Testis (tissue), 3 donors: Measurements from ENCODE around the gene PER1. TPM values are rescaled to one million over a fixed set of nuclear protein-coding genes. Genes with fewer than 3 reads are reported as not detected.

Experiments used
- DNase-seq: peaks from one replicate; pipeline ENCODE4 v3.0.0-alpha.2; 2019
- H3K27ac ChIP-seq, 2 donors: fragments of 200-600 bp; sonication (generic); one replicate each; pipeline ENCODE4 v1.5.1; 2019
- H3K27me3 ChIP-seq: fragments of 200-600 bp; sonication (generic); one replicate; pipeline ENCODE4 v1.5.1; 2019
- H3K36me3 ChIP-seq: fragments of 200-600 bp; sonication (generic); one replicate; pipeline ENCODE4 v1.5.1; 2017; ENCODE audit warnings: low read depth; ENCODE audit errors: missing control alignments
- H3K4me1 ChIP-seq: fragments of 200-600 bp; sonication (generic); one replicate; pipeline ENCODE4 v1.5.1; 2019
- H3K4me3 ChIP-seq, 2 donors: fragments of 200-600 bp; sonication (generic); one replicate each; pipeline ENCODE4 v1.5.1; 2017 to 2019
- H3K9me3 ChIP-seq: fragments of 200-600 bp; sonication (generic); one replicate; pipeline ENCODE4 v1.5.1; 2017
- POLR2A ChIP-seq: fragments of 450-650 bp; IDR thresholded peaks from one replicate; pipeline ENCODE4 v1.6.1; 2017; ENCODE audit warnings: antibody characterized with exemption, mild to moderate bottlenecking, moderate library complexity
- WGBS, 2 donors: methylation state at CpG; one replicate each; pipeline ENCODE4 v1.1.5; 2018; 5-methylcytosine and 5-hydroxymethylcytosine counted together
- intact Hi-C: fragments of 100-400 bp; cut with DNase I; formaldehyde crosslinking; loops from one replicate; pipeline ENCODE4 v1.15.1; 2023; ENCODE audit warnings: low total_unique reads
- polyA plus RNA-seq: library from polyadenylated mRNA; stranded (reverse); fragments of 350-450 nt; fragmentation: Illumina TruSeq; extraction: RNeasy Lipid Tissue Mini Kit (QIAGEN cat#74804); gene quantifications from one replicate; pipeline ENCODE4 v1.2.3, GENCODE V29; 2014; ENCODE audit warnings: low read depth, low replicate concordance; ENCODE audit not compliant: insufficient read depth
- total RNA-seq, 2 donors: library from RNA; depleted of rRNA; stranded (reverse); fragments of >200 nt; gene quantifications; one replicate each; pipeline ENCODE4 v1.2.3, GENCODE V29; 2016
- TF ChIP-seq, protein P1 (sequence below), 3 experiments: fragments of 450-650 bp in 2 of 3; fragments of 200-600 bp in 1 of 3; sonication (generic) in 1 of 3; IDR thresholded peaks; one replicate each; pipeline ENCODE4 v1.5.1; 2016 to 2019; ENCODE audit warnings: antibody characterized with exemption in 3 of 3, mild to moderate bottlenecking in 2 of 3, moderate library complexity in 1 of 3

PER1 gene
- total and polyA plus RNA-seq, 3 donors from 2014 or later, result 55.1 to 119 (median 96.0) TPM

DNA sequence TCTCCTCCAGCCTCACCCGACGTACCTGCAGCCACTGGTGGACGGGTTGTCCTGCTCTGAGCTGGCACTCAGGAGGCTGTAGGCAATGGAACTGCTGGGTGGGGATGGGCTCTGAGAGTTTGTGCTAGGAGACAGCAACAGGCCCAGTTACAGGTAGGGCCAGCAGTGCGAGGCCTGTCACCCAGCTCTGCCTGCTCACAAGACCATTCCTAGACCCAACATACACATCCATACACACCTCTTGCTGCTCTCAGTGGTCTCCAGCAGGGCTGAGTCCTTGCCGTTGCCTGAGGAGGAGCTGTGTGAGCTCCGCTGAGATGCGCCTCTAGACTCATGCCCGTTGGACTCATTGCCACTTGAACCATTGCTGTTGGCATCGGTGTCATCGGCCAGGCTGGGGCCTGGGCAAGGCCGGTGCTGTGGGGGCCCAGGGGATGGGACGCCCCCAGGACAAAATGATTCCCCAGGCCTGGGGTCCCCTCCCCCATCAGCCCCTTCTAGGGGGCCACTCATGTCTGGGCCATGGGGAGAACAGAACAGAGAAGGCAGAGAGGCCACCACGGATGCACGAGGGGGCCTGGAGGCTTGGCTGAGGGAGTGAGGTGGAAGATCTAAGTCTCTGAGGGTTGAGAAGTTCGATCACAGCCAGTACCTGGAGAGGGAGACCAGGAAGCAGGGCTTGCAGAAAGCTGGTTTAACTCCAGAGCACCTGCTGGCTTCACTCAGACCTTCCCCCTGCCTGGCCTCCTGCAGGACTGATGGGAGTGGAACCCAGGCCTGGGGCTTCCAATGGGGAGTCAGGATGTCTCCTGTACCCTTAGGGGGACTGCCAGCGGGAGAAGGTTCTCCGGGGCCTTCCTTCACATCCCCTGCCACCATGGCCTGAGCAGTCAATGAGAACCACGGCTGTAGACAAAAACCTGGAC lies 1.7 kb downstream of the PER1 start:
- H3K4me3 ChIP-seq, result peak overlapping the region; percentile 73 to 99
- H3K27ac ChIP-seq, result peak overlapping the region; percentile 99 to 100
- H3K9me3 ChIP-seq, result no peaks in the 10 kb centered on the region
- no peak for DNase-seq
- no peaks in the 10 kb centered on the region for H3K27me3 ChIP-seq
- H3K4me1 ChIP-seq, result peaks cover 37% of the 10 kb centered on the region
- no peaks in the 10 kb centered on the region for H3K36me3 ChIP-seq
- WGBS, 2 donors, result 43 to 68% methylated on average over 12 to 18 of the region's 18 CpGs
- TF ChIP-seq, protein P1, sequence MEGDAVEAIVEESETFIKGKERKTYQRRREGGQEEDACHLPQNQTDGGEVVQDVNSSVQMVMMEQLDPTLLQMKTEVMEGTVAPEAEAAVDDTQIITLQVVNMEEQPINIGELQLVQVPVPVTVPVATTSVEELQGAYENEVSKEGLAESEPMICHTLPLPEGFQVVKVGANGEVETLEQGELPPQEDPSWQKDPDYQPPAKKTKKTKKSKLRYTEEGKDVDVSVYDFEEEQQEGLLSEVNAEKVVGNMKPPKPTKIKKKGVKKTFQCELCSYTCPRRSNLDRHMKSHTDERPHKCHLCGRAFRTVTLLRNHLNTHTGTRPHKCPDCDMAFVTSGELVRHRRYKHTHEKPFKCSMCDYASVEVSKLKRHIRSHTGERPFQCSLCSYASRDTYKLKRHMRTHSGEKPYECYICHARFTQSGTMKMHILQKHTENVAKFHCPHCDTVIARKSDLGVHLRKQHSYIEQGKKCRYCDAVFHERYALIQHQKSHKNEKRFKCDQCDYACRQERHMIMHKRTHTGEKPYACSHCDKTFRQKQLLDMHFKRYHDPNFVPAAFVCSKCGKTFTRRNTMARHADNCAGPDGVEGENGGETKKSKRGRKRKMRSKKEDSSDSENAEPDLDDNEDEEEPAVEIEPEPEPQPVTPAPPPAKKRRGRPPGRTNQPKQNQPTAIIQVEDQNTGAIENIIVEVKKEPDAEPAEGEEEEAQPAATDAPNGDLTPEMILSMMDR (IDR thresholded peaks at IDR 0.05), result no peak
- no peak for TF ChIP-seq POLR2A
- intact Hi-C loops, result loop anchor here (5.0 kb wide), 1 partner anchor 308 kb away; no protein-coding TSS in a partner anchor

GRCh38 chr17:8149419-8150193 lies 2.6 kb downstream of the PER1 start:
- Histone ChIP-seq H3K27ac (peak overlapping the region; percentile 99 to 100), H3K4me1 (peaks cover 32% of the 10 kb centered on the region), H3K27me3 (no peaks in the 10 kb centered on the region), H3K36me3 (no peaks in the 10 kb centered on the region), H3K4me3 (no peak overlapping the region), H3K9me3 (no peaks in the 10 kb centered on the region)
- intact Hi-C loops, result loop anchor here (5.0 kb wide), 1 partner anchor 307 kb away; no protein-coding TSS in a partner anchor
- DNase-seq, result no peak
- TF ChIP-seq POLR2A, result no peak
- WGBS, 2 donors, result 93 to 95% methylated on average over 23 to 29 of the region's 29 CpGs

- 93 to 94% methylated on average over 9 to 13 of the region's 13 CpGs for WGBS, 2 donors
- Histone ChIP-seq H3K4me1 (peaks cover 24% of the 10 kb centered on the region), H3K4me3 (no peak overlapping the region), H3K27ac (peak overlapping the region in 1 of 2 donors; percentile 62), H3K27me3 (no peaks in the 10 kb centered on the region), H3K9me3 (no peaks in the 10 kb centered on the region), H3K36me3 (no peaks in the 10 kb centered on the region)
- TF ChIP-seq, protein P1 (IDR thresholded peaks at IDR 0.05), result no peak
- TF ChIP-seq POLR2A, result no peak
- intact Hi-C loops, result no loop called here
- DNase-seq, result no peak
These were observed 3.6 kb downstream of the PER1 start for GRCh38 chr17:8148560-8148959.

DNA sequence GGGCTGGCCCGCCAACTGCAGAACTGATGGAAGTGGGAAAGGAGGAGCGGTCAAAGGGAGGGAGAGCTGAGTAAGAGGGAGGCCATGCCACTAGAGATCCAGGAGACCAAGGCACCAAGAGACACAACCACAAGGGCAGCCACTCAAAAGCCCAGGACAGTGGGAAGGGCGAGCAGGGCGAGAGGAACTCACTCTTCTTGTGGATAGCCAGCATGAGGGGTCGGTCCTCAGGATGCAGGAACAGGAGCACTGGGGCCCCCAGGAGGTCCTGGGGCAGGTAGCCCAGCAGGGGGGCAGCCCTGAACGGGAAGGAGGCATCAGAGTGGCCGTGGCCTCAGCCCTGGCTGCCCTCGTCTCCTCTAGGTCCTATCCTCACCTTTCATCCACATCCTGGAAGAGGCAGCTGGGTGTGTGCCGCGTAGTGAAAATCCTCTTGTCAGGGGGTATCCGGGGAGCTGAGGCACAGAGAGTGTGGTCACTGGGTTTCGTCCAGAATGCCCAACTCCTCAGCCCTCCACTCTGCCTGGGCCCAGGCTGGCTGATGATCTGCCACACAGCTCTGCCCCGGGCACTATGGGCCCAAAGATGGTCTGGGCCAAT lies 4.3 kb downstream of the PER1 start:
- DNase-seq, result no peak
- no peaks in the 10 kb centered on the region for H3K27me3 ChIP-seq
- no peaks in the 10 kb centered on the region for H3K36me3 ChIP-seq
- TF ChIP-seq POLR2A, result no peak
- TF ChIP-seq, protein P1 (IDR thresholded peaks at IDR 0.05), result no peak
- H3K4me1 ChIP-seq, result peaks cover 17% of the 10 kb centered on the region
- intact Hi-C loops, result no loop called here
- H3K9me3 ChIP-seq, result no peaks in the 10 kb centered on the region
- H3K4me3 ChIP-seq, result no peak overlapping the region
- peak overlapping the region; percentile 44 to 62 for H3K27ac ChIP-seq
- 82 to 91% methylated on average over 7 to 13 of the region's 13 CpGs for WGBS, 2 donors
